ENCODE results near the gene ARVCF.

- no peak for TF ChIP-seq CTCF (conservative IDR thresholded peaks at IDR 0.05; ENCODE audit: low read depth in 2 of 2)
- TF ChIP-seq CREB1 (CRISPR knock-in tag; IDR thresholded peaks at IDR 0.05; ENCODE audit: low read depth) = no peak
- no peak for TF ChIP-seq POLR2AphosphoS5 (IDR thresholded peaks at IDR 0.05; ENCODE audit: low read depth)
- no peak for TF ChIP-seq EZH2phosphoT487 (IDR thresholded peaks at IDR 0.05; ENCODE audit: unreplicated experiment)
- no peak for TF ChIP-seq REST (IDR thresholded peaks at IDR 0.05; ENCODE audit: unreplicated experiment)
- TF ChIP-seq NANOG (IDR thresholded peaks at IDR 0.05; ENCODE audit: borderline replicate concordance) = no peak
- no peak for TF ChIP-seq EZH2 (IDR thresholded peaks at IDR 0.05; ENCODE audit: low read depth, unreplicated experiment)
- TF ChIP-seq JUNB (IDR thresholded peaks at IDR 0.05; ENCODE audit: unreplicated experiment) = no peak
- TF ChIP-seq ZNF462 (CRISPR knock-in tag; IDR thresholded peaks at IDR 0.05) = no peak
- TF ChIP-seq, protein P1, sequence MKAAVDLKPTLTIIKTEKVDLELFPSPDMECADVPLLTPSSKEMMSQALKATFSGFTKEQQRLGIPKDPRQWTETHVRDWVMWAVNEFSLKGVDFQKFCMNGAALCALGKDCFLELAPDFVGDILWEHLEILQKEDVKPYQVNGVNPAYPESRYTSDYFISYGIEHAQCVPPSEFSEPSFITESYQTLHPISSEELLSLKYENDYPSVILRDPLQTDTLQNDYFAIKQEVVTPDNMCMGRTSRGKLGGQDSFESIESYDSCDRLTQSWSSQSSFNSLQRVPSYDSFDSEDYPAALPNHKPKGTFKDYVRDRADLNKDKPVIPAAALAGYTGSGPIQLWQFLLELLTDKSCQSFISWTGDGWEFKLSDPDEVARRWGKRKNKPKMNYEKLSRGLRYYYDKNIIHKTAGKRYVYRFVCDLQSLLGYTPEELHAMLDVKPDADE (IDR thresholded peaks at IDR 0.05) = no peak
- TF ChIP-seq STAT1 (IDR thresholded peaks at IDR 0.05; ENCODE audit: unreplicated experiment) = no peak
These were observed 83.0 kb downstream of the ARVCF start for GRCh38 chr22:19933341-19934241.
